Measurements from ENCODE around the gene OSTM1. TPM values are rescaled to one million over a fixed set of nuclear protein-coding genes. Genes with fewer than 3 reads are reported as not detected.

Gene OSTM1
- total and polyA plus RNA-seq, 12 donors, result 17.3 to 57.9 (median 37.1) TPM

- ATAC-seq (no peak), DNase-seq (no peak)
- Histone ChIP-seq H3K36me3 (peaks cover 0 to 23% (median 0%) of the 10 kb centered on the region in 9 donors), H3K27ac (no peak overlapping the region), H3K4me3 (no peak overlapping the region), H3K9me3 (no peaks in the 10 kb centered on the region), H3K27me3 (no peaks in the 10 kb centered on the region), H3K4me1 (peaks cover 0 to 10% (median 5%) of the 10 kb centered on the region in 9 donors)
- 76 to 85% methylated on average over 2 of the region's 2 CpGs for WGBS, 2 donors
- intact Hi-C loops (cut with DNase I), result no loop called here
- no peak for TF ChIP-seq CTCF (IDR thresholded peaks at IDR 0.05)
Measured at GRCh38 chr6:108068618-108069017, 5.9 kb downstream of the OSTM1 start.

- no peak for DNase-seq
Measured at GRCh38 chr6:108068182-108068581, 6.4 kb downstream of the OSTM1 start.

GRCh38 chr6:108052706-108053105, 21.8 kb downstream of the OSTM1 start:
- Histone ChIP-seq H3K27ac (no peak overlapping the region), H3K4me1 (peaks cover 0 to 8% (median 0%) of the 10 kb centered on the region in 9 donors), H3K36me3 (peaks cover 0 to 58% (median 7%) of the 10 kb centered on the region in 9 donors), H3K27me3 (no peaks in the 10 kb centered on the region), H3K9me3 (no peaks in the 10 kb centered on the region), H3K4me3 (no peak overlapping the region)
- ATAC-seq (peak in 1 of 8 donors; percentile 42), DNase-seq (no peak)
- intact Hi-C loops (cut with DNase I), result loop anchor here in 2 of 10 donors (5.0 to 10.0 kb wide), 2 partner anchors 75 to 78 kb away; no protein-coding TSS in a partner anchor
- TF ChIP-seq CTCF (IDR thresholded peaks at IDR 0.05), result no peak
- WGBS, 2 donors, result 67 to 73% methylated on average over 2 of the region's 2 CpGs

More at GRCh38 chr6:108068182-108068581, 6.4 kb downstream of the OSTM1 start:
- 83 to 88% methylated on average over 3 of the region's 3 CpGs for WGBS, 2 donors
- Histone ChIP-seq H3K4me3 (no peak overlapping the region), H3K9me3 (no peaks in the 10 kb centered on the region), H3K27ac (no peak overlapping the region), H3K27me3 (no peaks in the 10 kb centered on the region), H3K4me1 (peaks cover 0 to 7% (median 2%) of the 10 kb centered on the region in 9 donors), H3K36me3 (peaks cover 0 to 27% (median 0%) of the 10 kb centered on the region in 9 donors)
- no peak for TF ChIP-seq CTCF (IDR thresholded peaks at IDR 0.05)
- no peak for ATAC-seq
- intact Hi-C loops (cut with DNase I), result no loop called here

- DNase-seq (no peak), ATAC-seq (no peak)
- no peak overlapping the region for H3K4me3 ChIP-seq
- peaks cover 0 to 65% (median 7%) of the 10 kb centered on the region in 9 donors for H3K36me3 ChIP-seq
- TF ChIP-seq CTCF (IDR thresholded peaks at IDR 0.05), result no peak
- no peaks in the 10 kb centered on the region for H3K27me3 ChIP-seq
- peaks cover 0 to 8% (median 0%) of the 10 kb centered on the region in 9 donors for H3K4me1 ChIP-seq
- H3K9me3 ChIP-seq, result no peaks in the 10 kb centered on the region
- no peak overlapping the region for H3K27ac ChIP-seq
- intact Hi-C loops (cut with DNase I), result loop anchor here in 2 of 10 donors (5.0 to 10.0 kb wide), 2 partner anchors 74 to 77 kb away; no protein-coding TSS in a partner anchor
Measured at GRCh38 chr6:108051481-108051880, 23.1 kb downstream of the OSTM1 start.
